HL-60 (cell line): ENCODE data around the gene FHIT.
"Not testable (repeated sequence)": the region's sequence is repeated elsewhere in the genome, so short reads cannot be mapped to it uniquely, and the experiment has no call there.

Experiments
- DNase-seq, 2 experiments: peaks; one replicate each; pipeline ENCODE4 v3.0.0-alpha.2; 2010 to 2020; ENCODE audit warnings: low read depth in 1 of 2, low spot score in 1 of 2
- H3K27ac ChIP-seq: fragments of 250-450 bp; sonication (Bioruptor Pico); replicated peaks from 2 replicates; pipeline ENCODE4 v1.5.1; 2020; ENCODE audit warnings: mild to moderate bottlenecking, moderate library complexity
- H3K27me3 ChIP-seq: fragments of 250-450 bp; sonication (Bioruptor Pico); 2 replicates; pipeline ENCODE4 v1.5.1; 2021; ENCODE audit warnings: mild to moderate bottlenecking, moderate library complexity; ENCODE audit not compliant: insufficient read depth, poor library complexity, severe bottlenecking
- H3K4me3 ChIP-seq: replicated peaks from 2 replicates; pipeline ENCODE4 v1.5.1; 2011; ENCODE audit warnings: mild to moderate bottlenecking, control low read depth, low read length; ENCODE audit not compliant: insufficient read depth
- CTCF ChIP-seq: IDR thresholded peaks from one replicate; pipeline ENCODE4 v1.5.1; 2011; ENCODE audit warnings: low read length, control low read depth, inconsistent platforms; ENCODE audit not compliant: insufficient read depth
- GABPA ChIP-seq: IDR thresholded peaks from 2 replicates; pipeline ENCODE4 v1.6.1; 2012; ENCODE audit warnings: low read depth
- POLR2AphosphoS5 ChIP-seq: IDR thresholded peaks from 2 replicates; pipeline ENCODE4 v1.6.1; 2012; ENCODE audit warnings: low read depth
- REST ChIP-seq: IDR thresholded peaks from 2 replicates; pipeline ENCODE4 v1.6.1; 2012; ENCODE audit warnings: low read depth; ENCODE audit not compliant: insufficient replicate concordance
- SPI1 ChIP-seq: IDR thresholded peaks from 2 replicates; pipeline ENCODE4 v1.6.1; 2012; ENCODE audit warnings: low read depth, mild to moderate bottlenecking, borderline replicate concordance

Gene FHIT

GRCh38 chr3:61051666-61052065, 199.6 kb downstream of the FHIT start:
- TF ChIP-seq REST (no peak), SPI1 (no peak), CTCF (no peak), GABPA (no peak), POLR2AphosphoS5 (no peak)
- Histone ChIP-seq H3K4me3 (no peak overlapping the region), H3K27me3 (no peaks in the 10 kb centered on the region), H3K27ac (no peak overlapping the region)
- no peak for DNase-seq

- not testable (repeated sequence) for H3K27me3 ChIP-seq, H3K4me3 ChIP-seq, DNase-seq, H3K27ac ChIP-seq
Observed at GRCh38 chr3:61045169-61045568, 206.1 kb downstream of the FHIT start.

- no peak for DNase-seq
- H3K27ac ChIP-seq, result no peak overlapping the region
- no peaks in the 10 kb centered on the region for H3K27me3 ChIP-seq
- no peak overlapping the region for H3K4me3 ChIP-seq
- no peak for TF ChIP-seq REST
- TF ChIP-seq GABPA, result no peak
- no peak for TF ChIP-seq SPI1
- TF ChIP-seq CTCF, result no peak
- no peak for TF ChIP-seq POLR2AphosphoS5
Observed at GRCh38 chr3:61043156-61043555, 208.1 kb downstream of the FHIT start.

GRCh38 chr3:61040618-61041017, 210.6 kb downstream of the FHIT start:
- no peak overlapping the region for H3K27ac ChIP-seq
- H3K4me3 ChIP-seq, result no peak overlapping the region
- no peak for TF ChIP-seq REST
- no peak for TF ChIP-seq POLR2AphosphoS5
- no peak for TF ChIP-seq SPI1
- TF ChIP-seq CTCF, result no peak
- no peak for TF ChIP-seq GABPA
- no peaks in the 10 kb centered on the region for H3K27me3 ChIP-seq
- no peak for DNase-seq
